ENCODE data around the gene ZNF483.
"Not testable (repeated sequence)": the region's sequence is repeated elsewhere in the genome, so short reads cannot be mapped to it uniquely, and the experiment has no call there.

ZNF483 gene

DNA sequence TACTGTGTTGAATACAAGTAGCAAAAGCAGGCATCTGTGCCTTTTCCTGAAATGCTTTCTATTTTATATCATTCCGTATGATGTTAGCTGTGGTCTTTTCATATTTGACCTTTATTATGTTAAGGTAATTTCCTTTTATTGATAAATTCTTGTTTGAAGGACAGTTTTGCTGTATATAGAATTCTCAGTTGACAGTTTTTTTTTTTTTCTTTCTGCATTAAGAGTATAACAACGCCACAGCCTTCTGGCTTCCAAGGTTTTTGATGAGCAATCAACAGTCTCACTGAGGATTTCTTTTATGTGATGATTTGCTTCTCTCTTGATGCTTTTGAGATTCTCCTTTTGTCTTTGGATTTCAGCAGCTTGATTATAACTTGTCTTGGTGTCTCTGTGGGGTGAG is 23.6 kb downstream of the ZNF483 start:
- DNase-seq, result no peak

DNA sequence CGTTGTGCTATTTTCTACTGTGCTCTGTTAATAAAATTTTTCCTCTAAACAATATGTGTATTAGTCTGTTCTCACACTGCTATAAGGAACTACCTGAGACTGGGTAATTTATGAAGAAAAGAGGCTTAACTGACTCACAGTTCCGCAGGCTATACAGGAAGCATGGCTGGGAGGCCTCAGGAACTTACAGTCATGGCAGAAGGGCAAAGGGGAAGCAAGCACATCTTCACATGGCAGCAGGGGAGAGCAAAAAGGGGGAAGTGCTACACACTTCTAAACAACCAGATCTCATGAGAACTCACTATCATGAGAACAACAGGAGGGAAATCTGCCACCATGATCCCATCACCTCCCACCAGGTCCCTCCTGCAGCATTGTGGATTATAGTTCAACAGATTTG is 30.4 kb downstream of the ZNF483 start:
- DNase-seq, result not testable (repeated sequence)

DNA sequence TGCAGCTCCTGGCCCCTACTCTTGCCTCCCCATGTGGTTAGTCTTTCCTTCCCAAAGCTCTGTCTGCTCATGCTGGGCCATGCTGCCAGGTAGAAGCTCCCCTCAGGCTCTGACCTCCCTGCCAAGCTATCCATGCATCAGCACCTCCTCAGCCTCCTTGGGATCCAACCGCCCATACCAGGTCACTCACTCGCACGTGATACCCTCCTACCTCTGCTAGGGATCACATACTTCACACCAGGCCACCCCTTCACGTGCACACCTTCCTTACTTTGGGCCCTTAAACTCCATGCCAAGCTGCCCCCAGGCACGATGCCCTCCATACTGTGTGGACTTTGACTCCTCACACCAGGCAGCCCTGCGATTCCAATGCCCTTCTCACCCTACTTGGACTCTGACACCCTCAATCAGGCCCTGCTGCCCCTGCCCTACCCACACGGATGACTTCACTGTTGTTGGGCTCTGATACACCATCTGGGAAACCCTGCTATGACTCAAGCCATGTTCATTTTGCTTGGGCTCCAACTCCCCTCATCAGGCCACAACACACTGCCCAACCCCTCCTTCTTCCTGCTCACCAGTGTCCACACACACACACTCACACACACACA is 34.1 kb downstream of the ZNF483 start:
- no peak for DNase-seq

DNA sequence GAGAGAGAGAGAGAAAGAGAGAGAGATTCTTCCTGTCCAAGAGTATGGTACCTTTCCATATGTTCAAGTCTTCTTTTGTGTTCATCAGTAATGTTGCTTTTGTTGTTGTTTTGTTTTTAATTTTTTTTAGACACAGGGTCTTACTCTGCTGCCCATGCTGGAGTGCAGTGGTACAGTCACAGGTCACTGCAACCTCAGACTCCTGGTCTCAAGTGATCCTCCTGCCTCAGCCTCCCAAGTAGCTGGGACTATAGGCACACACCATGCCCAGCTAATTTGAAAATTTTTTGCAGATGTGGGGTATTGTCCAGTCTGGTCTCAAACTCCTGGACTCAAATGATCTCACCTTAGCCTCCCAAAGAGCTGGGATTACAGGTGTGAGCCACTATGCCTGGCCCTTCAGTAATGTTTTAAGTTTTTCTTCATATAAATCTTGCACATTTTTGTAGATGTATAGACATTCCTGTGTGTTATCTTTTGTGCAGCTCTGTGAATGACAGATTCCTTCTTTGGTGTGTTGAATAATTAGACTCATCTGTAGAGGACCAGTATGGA is 36.3 kb downstream of the ZNF483 start:
- no peak for DNase-seq

DNA sequence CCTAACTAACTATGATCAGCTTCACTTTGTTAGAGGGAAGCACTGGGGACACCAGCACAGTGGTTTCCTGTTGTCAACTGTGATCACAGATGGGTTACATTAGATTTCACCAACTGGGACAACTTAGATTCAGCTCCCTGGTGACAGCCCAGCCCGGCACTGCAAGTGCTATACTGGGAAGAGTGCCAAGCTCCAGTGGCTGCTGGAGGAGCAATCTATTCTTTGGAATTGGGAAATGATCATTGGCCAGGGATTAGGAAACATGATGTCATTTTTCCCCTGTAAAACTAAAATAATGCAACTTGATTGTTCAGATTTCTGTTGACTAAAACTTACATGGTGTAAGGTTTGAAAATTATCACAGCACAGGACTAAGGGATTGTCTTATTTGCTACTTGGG is 41.3 kb downstream of the ZNF483 start:
- DNase-seq, result no peak

DNA sequence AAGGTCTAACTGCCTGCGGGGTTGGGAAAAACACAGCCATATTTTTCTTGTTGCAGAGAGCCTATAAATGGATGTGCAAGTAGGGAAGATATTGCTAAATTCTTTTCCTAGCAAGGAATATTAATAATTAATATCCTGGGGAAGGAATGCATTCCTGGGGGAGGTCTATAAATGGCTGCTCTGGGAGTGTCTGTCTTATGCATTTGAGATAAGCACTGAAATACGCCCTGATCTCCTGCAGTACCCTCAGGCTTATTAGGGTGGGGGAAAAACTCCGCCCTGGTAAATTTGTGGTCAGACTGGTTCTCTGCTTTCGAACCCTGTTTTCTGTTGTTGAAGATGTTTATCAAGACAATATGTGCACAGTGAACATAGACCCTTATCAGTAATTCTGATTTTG is 43.1 kb downstream of the ZNF483 start:
- not testable (repeated sequence) for DNase-seq

DNA sequence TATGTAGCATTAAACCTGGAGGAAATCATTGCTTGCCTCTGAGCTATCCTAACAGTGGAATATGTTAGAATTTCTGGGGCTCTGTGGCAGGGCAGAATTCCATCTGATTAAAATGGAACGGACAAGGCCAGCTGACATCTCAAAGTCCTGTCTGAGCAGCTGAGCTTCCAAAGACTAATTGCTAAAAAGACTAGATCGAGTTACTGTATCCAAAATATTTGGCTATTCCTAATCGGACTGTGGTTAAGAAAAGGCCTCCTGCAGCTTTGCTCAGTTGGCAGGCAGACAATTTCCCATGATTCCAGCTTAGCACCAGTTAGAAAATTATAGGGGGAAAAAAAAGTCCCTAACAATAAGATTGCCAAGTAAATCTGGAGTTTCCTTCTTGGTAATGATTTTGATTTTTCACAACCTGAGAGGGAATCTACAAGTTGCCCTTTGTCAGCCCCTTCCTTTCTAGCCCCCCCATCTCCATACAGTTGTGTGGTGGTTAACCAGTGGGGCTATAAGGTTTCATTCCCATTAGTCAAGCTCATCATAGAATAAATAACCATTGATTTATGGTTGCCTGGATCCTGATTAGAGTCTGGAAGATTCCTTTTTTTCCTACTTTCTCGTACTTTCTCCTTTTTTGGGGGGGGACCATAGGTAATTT is 48.1 kb downstream of the ZNF483 start:
- DNase-seq, result no peak

DNA sequence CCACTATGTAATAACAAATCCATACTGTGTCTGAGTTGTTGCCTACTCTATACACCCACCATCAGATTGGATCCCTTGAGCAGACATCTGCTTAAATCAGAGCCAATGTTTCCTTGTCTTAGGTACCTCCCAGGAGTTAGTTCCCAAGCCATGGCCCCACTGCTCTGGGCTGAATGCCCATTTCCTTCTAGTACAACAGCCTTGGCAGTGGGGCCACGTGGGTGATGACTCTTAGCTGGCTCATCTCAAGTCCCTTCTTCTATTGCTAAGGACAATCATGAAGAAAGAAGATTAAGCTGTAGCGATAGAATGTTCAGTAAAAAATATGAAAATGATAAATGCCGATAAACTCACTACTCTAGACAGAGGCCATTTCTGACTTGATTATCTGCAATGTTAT is 57.9 kb downstream of the ZNF483 start:
- DNase-seq, result no peak

DNA sequence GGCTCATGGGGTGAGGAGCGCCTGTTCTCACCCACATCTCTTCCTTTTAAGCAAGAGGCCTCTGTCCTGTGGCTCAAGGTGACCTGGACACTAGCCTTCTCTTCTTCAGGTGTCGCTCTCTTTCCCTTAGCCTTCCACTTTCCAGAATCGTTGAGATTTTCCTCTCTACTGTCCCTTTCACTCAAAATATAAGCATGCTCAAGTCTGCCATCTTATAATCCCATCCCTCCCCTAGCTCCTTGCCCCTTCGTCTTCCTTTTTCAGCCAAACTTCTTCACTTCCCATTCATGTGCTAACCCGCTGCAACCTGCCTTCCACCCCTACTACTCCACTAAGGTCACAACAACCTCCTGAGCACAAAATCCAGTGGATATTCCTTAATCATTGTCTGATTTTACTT is 61.4 kb downstream of the ZNF483 start:
- DNase-seq, result no peak

DNA sequence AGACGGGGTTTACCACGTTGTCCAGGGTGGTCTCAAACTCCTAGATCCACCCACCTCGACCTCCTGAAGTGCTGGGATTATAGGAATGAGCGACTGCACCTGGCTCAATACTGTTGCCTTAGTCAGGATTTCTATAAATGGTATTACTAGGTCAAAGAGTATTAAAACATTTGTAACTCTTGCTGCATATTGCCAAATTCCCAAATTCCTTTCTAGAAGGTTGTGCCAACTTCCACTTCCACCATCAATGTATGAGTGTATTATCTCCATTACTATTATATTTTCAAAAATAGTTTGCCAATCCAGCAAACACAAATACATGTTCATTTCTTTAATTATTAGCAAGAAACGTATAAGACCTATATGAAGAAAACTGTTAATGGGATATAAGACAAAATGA is 63.9 kb downstream of the ZNF483 start:
- DNase-seq, result no peak

DNA sequence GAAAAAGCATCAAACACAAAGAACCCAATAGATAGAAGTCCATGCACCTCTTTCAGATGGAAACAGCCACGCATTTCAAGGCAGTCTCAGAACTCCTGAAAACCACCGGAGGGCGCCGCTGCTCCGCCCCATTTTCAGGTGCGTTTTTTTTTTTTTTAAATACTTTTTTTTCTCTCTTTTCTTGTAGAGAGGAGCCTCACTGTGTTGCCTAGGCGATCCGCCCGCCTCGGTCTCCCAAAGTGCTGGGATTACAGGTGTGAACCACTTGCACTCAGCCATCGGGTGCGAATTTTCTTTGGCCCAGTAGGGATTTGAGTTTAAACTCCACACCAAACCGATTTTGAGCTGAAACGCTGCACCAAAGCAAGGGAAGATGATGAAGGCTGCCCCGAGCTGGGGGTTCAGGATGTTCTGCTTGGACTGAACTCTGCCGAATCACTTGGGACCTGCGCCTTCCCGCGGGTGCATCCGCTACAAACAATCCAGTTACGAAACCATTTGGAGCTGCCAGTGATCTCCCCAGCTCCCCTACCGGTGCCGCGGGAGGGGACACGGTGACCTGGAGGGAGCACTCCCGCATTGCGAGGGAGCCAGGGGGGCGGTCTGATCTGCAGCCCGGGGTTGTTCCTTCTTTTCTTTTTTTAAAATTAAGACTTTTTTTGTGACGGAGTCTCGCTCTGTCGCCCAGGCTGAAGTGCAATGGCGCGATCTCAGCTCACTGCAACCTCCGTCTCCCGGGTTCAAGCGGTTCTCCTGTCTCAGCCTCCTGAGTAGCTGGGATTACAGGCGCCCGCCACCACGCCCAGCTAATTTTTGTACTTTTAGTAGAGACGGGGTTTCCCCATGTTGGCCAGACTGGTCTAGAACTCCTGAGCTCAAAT is 73.1 kb downstream of the ZNF483 start:
- DNase-seq, result peak; percentile 69

DNA sequence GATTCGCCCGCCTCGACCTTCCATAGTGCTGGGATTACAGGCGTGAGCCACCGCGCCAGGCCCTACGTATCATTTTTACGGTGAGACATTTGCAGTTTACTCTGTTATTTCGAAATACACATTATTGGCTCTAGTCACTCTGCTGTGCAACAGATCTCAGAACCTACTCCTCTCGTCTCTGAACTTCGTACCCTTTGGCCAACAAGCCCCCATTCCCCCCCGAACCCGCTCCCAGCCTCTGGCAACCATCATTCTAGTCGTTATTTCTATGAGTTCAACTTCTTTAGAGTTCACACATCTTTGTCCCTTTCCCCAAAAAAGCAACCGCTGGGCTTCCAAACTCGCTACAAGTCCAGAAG is 73.7 kb downstream of the ZNF483 start:
- DNase-seq, result peak; percentile 28

DNA sequence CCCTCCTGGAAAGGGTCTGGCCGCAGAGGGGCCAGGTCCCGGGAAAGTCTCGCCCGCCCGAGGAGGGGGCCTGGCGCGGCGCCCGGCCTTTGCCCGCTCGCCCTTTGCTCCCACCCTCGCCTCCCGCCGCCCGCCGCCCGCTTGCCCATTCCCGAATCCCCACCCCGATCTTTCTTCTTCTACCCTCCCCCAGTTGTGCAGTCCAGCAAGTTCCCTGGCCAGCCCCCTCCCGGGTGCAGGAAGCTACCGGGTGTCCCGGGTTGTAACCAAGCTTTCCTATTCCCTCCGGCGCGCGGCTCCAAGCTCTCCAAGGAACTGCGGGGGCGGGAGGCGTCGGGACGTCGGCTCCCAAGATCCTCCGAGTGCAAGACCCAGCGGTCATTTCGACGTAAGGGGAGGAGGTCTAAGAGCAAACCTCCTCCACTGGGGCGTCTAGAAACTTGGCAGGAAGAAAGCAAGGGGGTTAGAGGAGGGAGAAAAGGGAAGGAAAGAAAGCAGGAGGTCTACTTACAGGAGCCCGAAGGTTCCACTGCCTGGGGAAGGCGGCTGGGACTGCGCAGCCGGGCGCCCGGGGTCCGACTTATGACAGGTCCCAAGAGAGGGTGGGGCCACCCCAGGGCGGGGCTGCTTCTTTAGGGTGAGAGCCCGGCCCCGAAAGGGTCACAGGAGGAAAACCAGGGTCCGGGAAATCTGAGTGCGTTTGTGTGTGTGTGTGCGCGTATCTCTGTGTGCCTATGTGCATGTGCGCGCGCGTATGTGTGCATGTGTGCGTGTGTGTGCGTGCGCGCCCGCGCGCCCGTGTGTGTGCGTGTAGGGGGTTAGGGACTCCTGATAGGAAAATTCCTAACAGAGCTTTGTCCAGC is 74.3 kb downstream of the ZNF483 start, which contains the start of gene PTGR1:
PTGR1 (minus strand) TSS at position 556 of the 863 bp plus-strand sequence. CDS start 2,225 bp downstream, outside the sequence.
- peak; percentile 48 for DNase-seq

DNA sequence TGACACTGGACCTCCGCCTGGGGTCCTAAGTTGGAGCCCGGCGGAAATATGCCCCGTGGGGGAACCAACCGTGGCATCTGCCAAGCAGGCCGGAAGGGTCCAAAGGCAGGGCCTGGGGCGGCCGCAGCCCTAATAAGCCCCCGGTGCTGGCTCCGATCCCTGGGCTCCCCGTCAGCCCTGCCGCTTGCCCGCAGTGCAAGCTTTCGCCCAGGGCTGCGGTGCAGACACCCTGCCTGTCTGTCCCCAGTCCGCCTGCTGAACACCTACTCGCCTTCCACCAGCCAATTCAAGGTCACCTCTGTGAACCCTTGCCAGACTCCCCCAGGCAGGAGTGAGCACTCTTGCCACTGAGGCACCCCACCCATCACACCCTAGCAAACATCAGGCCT is 75.0 kb downstream of the ZNF483 start:
- DNase-seq, result no peak

DNA sequence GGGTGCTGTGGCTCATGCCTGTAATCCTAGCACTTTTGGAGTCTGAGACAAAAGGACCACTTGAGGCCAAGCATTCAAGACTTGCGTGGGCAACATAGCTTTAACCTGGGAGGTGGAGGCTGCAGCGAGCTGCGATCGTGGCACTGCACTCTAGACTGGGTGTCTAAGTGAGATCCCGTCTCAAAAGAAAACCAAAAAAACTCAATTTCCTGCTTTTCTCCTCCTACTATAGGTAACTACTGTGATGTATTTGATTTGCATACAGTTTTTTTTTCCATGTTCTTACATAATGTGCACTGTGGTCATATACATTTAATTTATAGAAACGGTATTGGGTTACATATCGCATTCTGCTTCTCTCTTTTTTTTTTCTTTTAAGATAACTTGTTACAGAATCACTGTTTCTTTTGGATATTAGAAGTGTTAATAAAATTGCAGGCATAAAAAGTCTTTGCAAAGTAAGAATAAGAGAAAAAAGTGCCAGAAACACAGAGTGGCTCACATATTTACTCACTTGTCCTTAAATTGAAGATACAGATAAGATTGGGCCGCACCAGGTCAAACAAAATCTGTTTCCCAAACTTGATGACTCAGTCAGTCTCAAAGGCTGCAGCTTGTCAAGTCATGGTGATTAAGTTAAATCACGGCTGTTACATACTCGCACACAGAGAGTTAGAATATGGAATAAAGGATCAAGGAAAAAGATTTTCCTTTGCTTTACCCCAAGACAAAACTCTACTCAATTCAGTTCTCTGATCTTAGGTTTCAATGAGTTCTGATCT is 76.4 kb downstream of the ZNF483 start:
- no peak for DNase-seq

DNA sequence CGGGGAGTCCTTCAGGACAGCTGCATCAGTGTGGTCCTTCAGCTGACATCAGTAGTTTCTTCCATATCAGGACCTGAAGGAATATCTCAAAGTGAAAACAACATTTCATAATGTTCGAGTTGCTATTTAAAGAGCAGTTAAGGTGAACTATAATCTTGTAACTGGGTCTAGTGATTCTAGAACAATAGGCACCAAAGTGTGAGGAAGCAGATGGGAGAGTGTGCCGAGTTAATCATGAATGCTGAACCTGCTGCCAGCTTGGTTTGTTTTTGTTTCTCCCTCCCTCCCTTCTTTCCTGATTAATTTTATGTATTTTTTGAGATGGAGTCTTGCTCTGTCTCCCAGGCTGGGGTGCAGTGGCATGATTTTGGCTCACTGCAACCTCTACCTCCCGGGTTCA is 78.1 kb downstream of the ZNF483 start:
- DNase-seq, result no peak

DNA sequence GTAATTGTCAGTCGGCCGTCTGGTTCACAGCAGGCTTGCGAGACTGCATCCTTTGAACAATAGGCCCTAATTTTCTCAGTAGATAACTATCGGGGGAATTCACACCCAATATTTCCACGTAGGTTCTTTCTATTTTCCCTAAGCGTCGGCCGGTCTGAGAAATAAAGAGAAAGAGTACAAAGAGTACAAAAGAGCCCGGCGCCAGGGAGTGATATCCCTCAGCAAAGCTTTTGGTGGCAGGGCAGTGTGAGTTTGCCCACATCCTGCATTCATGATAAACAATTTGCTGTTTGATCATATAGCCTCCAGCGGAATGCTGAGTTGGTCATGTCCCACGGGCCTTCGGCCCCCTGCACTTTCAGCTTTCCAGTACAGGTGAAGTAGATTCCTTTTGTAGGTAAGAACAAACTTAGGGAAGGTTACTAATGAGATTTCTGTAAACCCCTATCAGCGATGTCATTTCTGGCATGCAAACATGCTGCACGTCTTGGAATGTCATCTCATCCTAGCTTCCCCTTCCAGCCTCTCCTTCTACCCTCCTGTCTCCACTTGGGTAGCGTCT is 79.2 kb downstream of the ZNF483 start:
- DNase-seq, result no peak

DNA sequence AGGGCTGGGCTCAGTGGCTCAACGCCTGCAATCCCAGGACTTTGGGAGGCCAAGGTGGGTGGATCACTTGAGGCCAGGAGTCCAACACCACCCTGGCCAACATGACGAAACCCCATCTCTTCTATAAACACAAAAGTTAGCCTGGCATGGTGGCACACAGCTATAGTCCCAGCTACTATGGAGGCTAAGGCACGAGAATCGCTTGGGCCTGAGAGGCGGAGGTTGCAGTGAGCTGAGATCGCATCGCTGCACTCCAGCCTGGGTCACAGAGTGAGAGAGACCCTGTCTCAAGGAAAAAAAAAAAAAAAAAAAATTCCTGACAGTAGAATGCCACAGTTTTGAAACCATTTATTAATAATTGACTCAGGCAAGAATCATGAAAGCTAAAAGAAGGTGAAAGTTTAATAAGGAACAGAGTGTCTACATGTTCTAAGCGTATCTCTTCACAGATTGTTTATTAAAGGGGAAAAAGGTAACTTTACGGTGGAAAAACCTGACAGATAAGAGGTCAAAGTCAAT is 80.1 kb downstream of the ZNF483 start:
- DNase-seq, result no peak

DNA sequence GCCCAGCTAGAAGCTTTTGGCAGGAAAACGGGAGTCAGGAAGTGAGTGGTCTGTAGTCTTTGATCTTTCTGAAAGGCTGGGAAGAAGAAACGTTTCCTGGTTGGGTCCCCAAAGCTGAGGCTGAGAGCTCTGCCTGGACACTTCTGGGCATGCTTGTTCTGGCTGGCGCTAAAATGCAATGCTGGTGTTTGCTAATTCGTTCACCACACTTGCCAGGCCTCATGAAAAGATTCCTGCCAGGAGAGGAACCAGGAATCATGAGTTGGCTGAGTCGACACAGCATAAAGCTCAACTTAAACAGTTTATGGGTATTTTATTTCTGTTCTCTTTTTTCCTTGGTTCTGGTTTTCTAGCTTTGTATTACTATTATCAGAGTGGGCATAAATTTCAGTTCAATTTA is 85.2 kb downstream of the ZNF483 start:
- DNase-seq, result no peak

DNA sequence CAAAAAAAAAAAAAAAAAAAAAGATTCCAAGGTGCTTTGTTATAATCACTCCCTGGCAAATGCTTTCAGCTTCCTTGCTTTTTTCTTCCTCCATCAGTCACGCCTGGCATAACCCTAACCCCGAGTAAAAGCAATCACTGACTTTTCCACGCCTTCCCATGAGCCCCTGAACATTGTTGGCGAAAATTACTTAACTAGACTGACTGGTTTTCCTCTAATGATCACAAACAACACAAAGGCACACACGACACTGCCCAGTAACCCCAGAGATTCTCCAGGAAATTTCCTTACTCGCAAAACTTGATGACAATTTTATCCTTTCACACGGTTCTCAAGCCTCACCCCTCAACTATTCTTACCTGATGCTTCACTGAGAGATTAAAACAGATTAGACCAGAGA is 85.9 kb downstream of the ZNF483 start:
- no peak for DNase-seq

DNA sequence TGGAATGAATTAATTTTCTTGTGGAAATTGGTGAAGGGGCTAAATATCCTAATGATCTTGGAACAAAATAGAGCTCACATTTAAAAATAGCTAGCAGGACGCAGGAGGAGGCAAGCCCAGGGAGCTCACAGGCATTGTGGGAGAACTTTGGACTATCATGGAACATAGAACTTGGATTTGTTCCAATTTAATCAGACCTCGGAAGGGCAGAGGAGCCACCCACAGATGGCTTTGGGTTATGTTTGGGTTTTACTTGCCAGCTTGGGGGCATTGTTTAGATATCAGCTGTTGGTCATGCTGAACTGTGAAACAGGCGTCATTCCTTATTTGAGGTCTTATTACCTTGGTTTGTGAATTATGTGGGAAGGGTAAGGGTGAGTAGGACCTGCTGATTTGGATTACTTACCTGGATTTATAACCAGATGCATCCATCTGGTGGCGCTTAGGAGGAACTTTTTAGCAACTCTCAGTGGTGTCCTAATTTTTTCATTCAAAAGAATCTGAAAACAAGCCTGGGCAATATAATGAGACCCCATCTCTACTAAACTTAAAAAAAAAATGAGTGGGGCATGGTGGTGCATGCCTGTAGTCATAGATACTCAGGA is 88.6 kb downstream of the ZNF483 start:
- DNase-seq, result no peak

Data from activated CD4-positive, alpha-beta T cell treated with anti-CD3 and anti-CD28 coated beads for 48 hours (primary cell).